Upper lobe of left lung (tissue), 6 donors: ENCODE results near the gene PPM1A. TPM values are rescaled to one million over a fixed set of nuclear protein-coding genes. Genes with fewer than 3 reads are reported as not detected.

Experiments used
- ATAC-seq, 2 donors: fragments of 200-7000 bp; cut with Tn5 transposase; one replicate each; pipeline ENCODE4 v1.9.1; 2022; ENCODE audit warnings: mild to moderate bottlenecking in 2 of 2, moderate library complexity in 2 of 2; ENCODE audit not compliant: low FRiP score in 2 of 2
- DNase-seq, 2 donors: peaks; one replicate each; pipeline ENCODE4 v3.0.0-alpha.2; 2019 to 2020
- H3K27ac ChIP-seq, 4 donors: fragments of 200-600 bp; sonication (generic); one replicate each; pipeline ENCODE4 v1.5.1; 2016 to 2019
- H3K27me3 ChIP-seq, 4 donors: fragments of 200-600 bp; sonication (generic); one replicate each; pipeline ENCODE4 v1.5.1; 2017 to 2019
- H3K36me3 ChIP-seq, 4 donors: fragments of 200-600 bp; sonication (generic); one replicate each; pipeline ENCODE4 v1.5.1; 2016 to 2019
- H3K4me1 ChIP-seq, 4 donors: fragments of 200-600 bp; sonication (generic); one replicate each; pipeline ENCODE4 v1.5.1; 2018 to 2019
- H3K4me3 ChIP-seq, 4 donors: fragments of 200-600 bp; sonication (generic); one replicate each; pipeline ENCODE4 v1.5.1; 2017 to 2019; ENCODE audit warnings: mild to moderate bottlenecking in 2 of 4, moderate library complexity in 1 of 4
- H3K9me3 ChIP-seq, 4 donors: fragments of 200-600 bp; sonication (generic); one replicate each; pipeline ENCODE4 v1.5.1; 2018 to 2019
- CTCF ChIP-seq, 6 experiments: fragments of 450-650 bp in 4 of 6; fragments of 200-600 bp in 2 of 6; sonication (generic) in 2 of 6; IDR thresholded peaks; one replicate each; pipeline ENCODE4 v1.5.1; 2016 to 2019; ENCODE audit warnings: antibody characterized with exemption in 6 of 6
- EP300 ChIP-seq, 4 donors: sonication (generic); formaldehyde crosslinking; IDR thresholded peaks; one replicate each; pipeline ENCODE4 v1.5.1; 2017; ENCODE audit warnings: antibody characterized with exemption in 4 of 4, control low read depth in 2 of 4
- POLR2A ChIP-seq, 4 donors: fragments of 450-650 bp; IDR thresholded peaks; one replicate each; pipeline ENCODE4 v1.5.1; 2016 to 2017; ENCODE audit warnings: antibody characterized with exemption in 4 of 4, mild to moderate bottlenecking in 2 of 4
- POLR2AphosphoS5 ChIP-seq, 2 donors: sonication (generic); formaldehyde crosslinking; IDR thresholded peaks; one replicate each; pipeline ENCODE4 v1.5.1; 2017; ENCODE audit warnings: antibody characterized with exemption in 2 of 2
- WGBS, 2 donors: methylation state at CpG; one replicate each; pipeline ENCODE4 v1.1.5; 2017 to 2018; 5-methylcytosine and 5-hydroxymethylcytosine counted together
- total RNA-seq, 6 donors: library from RNA; depleted of rRNA in 4 of 6; stranded (reverse); fragments of >200 nt in 4 of 6; gene quantifications; one replicate each; pipeline versions ENCODE4 v1.1.0 to v1.2.1, GENCODE V29; 2016 to 2021
- donor health status: DM: no; HTN: no; CAD: no; lungs with moderate emphysema.
- donor health status: DM: no; HTN: yes; CAD: no; lungs with severe emphysema.

Gene PPM1A
- total RNA-seq, 6 donors from 2014 or later, result 20.5 to 71.8 (median 43.7) TPM

- no peak overlapping the region for H3K4me3 ChIP-seq
- no peaks in the 10 kb centered on the region for H3K36me3 ChIP-seq
- H3K27ac ChIP-seq, result no peak overlapping the region
- no peak for TF ChIP-seq POLR2A (IDR thresholded peaks at IDR 0.05)
- DNase-seq (no peak), ATAC-seq (no peak)
- 64 to 69% methylated on average over 3 of the region's 3 CpGs for WGBS, 2 donors
- H3K4me1 ChIP-seq, result peaks cover 32 to 45% (median 39%) of the 10 kb centered on the region in 4 donors
- no peaks in the 10 kb centered on the region for H3K9me3 ChIP-seq
- H3K27me3 ChIP-seq, result no peaks in the 10 kb centered on the region
These were observed 4.6 kb downstream of the PPM1A start for GRCh38 chr14:60253649-60254048.

GRCh38 chr14:60254176-60254575 lies 5.2 kb downstream of the PPM1A start:
- no peaks in the 10 kb centered on the region for H3K36me3 ChIP-seq
- H3K4me3 ChIP-seq, result no peak overlapping the region
- H3K9me3 ChIP-seq, result no peaks in the 10 kb centered on the region
- WGBS, 2 donors, result 50 to 60% methylated on average over 1 of the region's 1 CpG
- ATAC-seq (no peak), DNase-seq (no peak)
- H3K27me3 ChIP-seq, result no peaks in the 10 kb centered on the region
- H3K4me1 ChIP-seq, result peaks cover 35 to 45% (median 41%) of the 10 kb centered on the region in 4 donors
- TF ChIP-seq POLR2A (IDR thresholded peaks at IDR 0.05), result no peak
- no peak overlapping the region for H3K27ac ChIP-seq

- ATAC-seq, result no peak
- TF ChIP-seq POLR2A (IDR thresholded peaks at IDR 0.05) (no peak), CTCF (IDR thresholded peaks at IDR 0.05) (no peak), EP300 (IDR thresholded peaks at IDR 0.05) (no peak), POLR2AphosphoS5 (IDR thresholded peaks at IDR 0.05) (no peak)
- Histone ChIP-seq H3K4me1 (peaks cover 20 to 26% (median 22%) of the 10 kb centered on the region in 4 donors), H3K9me3 (no peaks in the 10 kb centered on the region), H3K27me3 (no peaks in the 10 kb centered on the region), H3K36me3 (no peaks in the 10 kb centered on the region), H3K27ac (no peak overlapping the region), H3K4me3 (no peak overlapping the region)
- WGBS, 2 donors, result 94 to 96% methylated on average over 1 of the region's 1 CpG
- no peak for DNase-seq
These were observed 8.8 kb downstream of the PPM1A start for GRCh38 chr14:60257865-60258264.

GRCh38 chr14:60265163-60265562 lies 16.1 kb downstream of the PPM1A start:
- ATAC-seq (no peak), DNase-seq (no peak)
- no peak overlapping the region for H3K4me3 ChIP-seq
- H3K36me3 ChIP-seq, result no peaks in the 10 kb centered on the region
- peaks cover 0 to 3% (median 0%) of the 10 kb centered on the region in 4 donors for H3K9me3 ChIP-seq
- H3K27ac ChIP-seq, result no peak overlapping the region
- H3K4me1 ChIP-seq, result peaks cover 0 to 6% (median 3%) of the 10 kb centered on the region in 4 donors
- TF ChIP-seq EP300 (IDR thresholded peaks at IDR 0.05) (no peak), POLR2AphosphoS5 (IDR thresholded peaks at IDR 0.05) (no peak), CTCF (IDR thresholded peaks at IDR 0.05) (no peak), POLR2A (IDR thresholded peaks at IDR 0.05) (no peak)
- H3K27me3 ChIP-seq, result no peaks in the 10 kb centered on the region
- 97% methylated on average over 1 of the region's 1 CpG for WGBS, 2 donors

- 94 to 95% methylated on average over 1 of the region's 1 CpG for WGBS, 2 donors
- ATAC-seq (no peak), DNase-seq (no peak)
- H3K4me1 ChIP-seq, result peaks cover 0 to 2% (median under 1%) of the 10 kb centered on the region in 4 donors
- peak in 4 of 6 experiments; percentile 6 to 35 (median 17) for TF ChIP-seq CTCF (IDR thresholded peaks at IDR 0.05)
- TF ChIP-seq POLR2AphosphoS5 (IDR thresholded peaks at IDR 0.05), result no peak
- H3K27me3 ChIP-seq, result no peaks in the 10 kb centered on the region
- no peak overlapping the region for H3K27ac ChIP-seq
- peaks cover 0 to 3% (median 0%) of the 10 kb centered on the region in 4 donors for H3K9me3 ChIP-seq
- no peaks in the 10 kb centered on the region for H3K36me3 ChIP-seq
- no peak overlapping the region for H3K4me3 ChIP-seq
These were observed 17.3 kb downstream of the PPM1A start for GRCh38 chr14:60266021-60266937.
